Spleen (tissue), 7 donors: Measurements from ENCODE around the gene CHEK1.

Experiments used
- POLR2A ChIP-seq, 3 donors: fragments of 450-650 bp; IDR thresholded peaks; one replicate each; pipeline ENCODE4 v1.5.1; 2017; ENCODE audit warnings: antibody characterized with exemption in 3 of 3, mild to moderate bottlenecking in 1 of 3
- POLR2AphosphoS5 ChIP-seq, 3 donors: sonication (generic); formaldehyde crosslinking; IDR thresholded peaks; one replicate each; pipeline ENCODE4 v1.5.1; 2017; ENCODE audit warnings: antibody characterized with exemption in 3 of 3
- TF ChIP-seq, protein P1 (sequence below), 11 experiments: fragments of 200-600 bp in 7 of 11; fragments of 450-650 bp in 4 of 11; sonication (generic) in 4 of 11; IDR thresholded peaks in 8 of 11; conservative IDR thresholded peaks in 3 of 11; 1 replicate in 7 of 11; 2 replicates in 4 of 11; pipeline versions ENCODE4 v1.4.0 to v1.8.0; 2016 to 2021; ENCODE audit warnings: antibody characterized with exemption in 11 of 11, inconsistent platforms in 4 of 11, mild to moderate bottlenecking in 1 of 11
- donor health status: DM: no; HTN: no; CAD: no; lungs with moderate emphysema.
- donor health status: DM: no; HTN: no; CAD: no.
- donor health status: DM: no; HTN: no; CAD: no.

DNA sequence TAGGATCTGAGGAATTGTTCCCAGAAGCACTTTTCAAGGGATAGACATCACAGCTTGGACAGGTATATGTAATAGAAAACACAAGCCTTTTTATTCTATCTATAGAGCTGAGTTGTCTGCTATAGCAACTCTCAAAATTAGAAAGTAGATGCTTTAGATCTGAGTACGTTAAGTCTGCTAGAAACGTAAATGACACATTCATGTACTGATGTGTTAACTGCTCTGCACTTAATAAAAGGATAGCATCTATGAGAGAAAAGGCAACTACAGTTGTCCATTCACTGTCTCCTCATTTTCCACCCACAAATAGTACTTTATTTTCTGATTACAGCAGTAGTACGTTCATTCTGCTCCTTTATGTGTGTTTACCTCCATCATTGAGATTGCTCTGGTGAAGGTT, 38.3 kb upstream of the CHEK1 start:
- TF ChIP-seq, protein P1, sequence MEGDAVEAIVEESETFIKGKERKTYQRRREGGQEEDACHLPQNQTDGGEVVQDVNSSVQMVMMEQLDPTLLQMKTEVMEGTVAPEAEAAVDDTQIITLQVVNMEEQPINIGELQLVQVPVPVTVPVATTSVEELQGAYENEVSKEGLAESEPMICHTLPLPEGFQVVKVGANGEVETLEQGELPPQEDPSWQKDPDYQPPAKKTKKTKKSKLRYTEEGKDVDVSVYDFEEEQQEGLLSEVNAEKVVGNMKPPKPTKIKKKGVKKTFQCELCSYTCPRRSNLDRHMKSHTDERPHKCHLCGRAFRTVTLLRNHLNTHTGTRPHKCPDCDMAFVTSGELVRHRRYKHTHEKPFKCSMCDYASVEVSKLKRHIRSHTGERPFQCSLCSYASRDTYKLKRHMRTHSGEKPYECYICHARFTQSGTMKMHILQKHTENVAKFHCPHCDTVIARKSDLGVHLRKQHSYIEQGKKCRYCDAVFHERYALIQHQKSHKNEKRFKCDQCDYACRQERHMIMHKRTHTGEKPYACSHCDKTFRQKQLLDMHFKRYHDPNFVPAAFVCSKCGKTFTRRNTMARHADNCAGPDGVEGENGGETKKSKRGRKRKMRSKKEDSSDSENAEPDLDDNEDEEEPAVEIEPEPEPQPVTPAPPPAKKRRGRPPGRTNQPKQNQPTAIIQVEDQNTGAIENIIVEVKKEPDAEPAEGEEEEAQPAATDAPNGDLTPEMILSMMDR (IDR thresholded peaks at IDR 0.05 in 8 of 11, conservative IDR thresholded peaks at IDR 0.05 in 3 of 11) = no peak
- no peak for TF ChIP-seq POLR2AphosphoS5 (IDR thresholded peaks at IDR 0.05)
- TF ChIP-seq POLR2A (IDR thresholded peaks at IDR 0.05) = no peak
